GM10248 (cell line): ENCODE measurements around the gene NTRK3.

Experiments used
- CTCF ChIA-PET: fragments of 300-600 bp; sonication (Branson Sonifier 250); formaldehyde crosslinking; extraction: SDS; loops from one replicate; lab custom pipeline; 2021; ENCODE audit warnings: antibody characterized with exemption; lab: Yijun Ruan, JAX
- POLR2A ChIA-PET: fragments of 350-650 bp; sonication (Branson Sonifier 250); formaldehyde crosslinking; extraction: SDS; loops from one replicate; lab custom pipeline; 2020; ENCODE audit warnings: antibody characterized with exemption; lab: Yijun Ruan, JAX
- DNase-seq: peaks from one replicate; pipeline ENCODE4 v3.0.0; 2012; ENCODE audit errors: extremely low spot score
- CTCF ChIP-seq: IDR thresholded peaks from 2 replicates; pipeline ENCODE4 v1.5.1; 2012; ENCODE audit warnings: mild to moderate bottlenecking, low read depth; ENCODE audit errors: extremely low read depth, missing control alignments, control extremely low read depth

NTRK3 gene

GRCh38 chr15:88069561-88069960 is 187.0 kb downstream of the NTRK3 start:
- POLR2A ChIA-PET, result no interaction called here
- CTCF ChIA-PET, result no interaction called here
- TF ChIP-seq CTCF, result no peak
- DNase-seq, result no peak

- no peak for TF ChIP-seq CTCF
- POLR2A ChIA-PET, result no interaction called here
Measured at GRCh38 chr15:88067331-88067685, 189.2 kb downstream of the NTRK3 start.

GRCh38 chr15:88066636-88067330 is 189.8 kb downstream of the NTRK3 start:
- no peak for TF ChIP-seq CTCF
- ChIA-PET CTCF (no interaction called here), POLR2A (no interaction called here)
- no peak for DNase-seq

More at GRCh38 chr15:88067331-88067685, 189.2 kb downstream of the NTRK3 start:
- no peak for DNase-seq
- CTCF ChIA-PET, result no interaction called here

GRCh38 chr15:88061452-88061851 is 195.1 kb downstream of the NTRK3 start:
- ChIA-PET CTCF (no interaction called here), POLR2A (no interaction called here)
- no peak for TF ChIP-seq CTCF
- no peak for DNase-seq

GRCh38 chr15:88060383-88060782 is 196.2 kb downstream of the NTRK3 start:
- CTCF ChIA-PET, result no interaction called here
- POLR2A ChIA-PET, result no interaction called here
- no peak for TF ChIP-seq CTCF
- no peak for DNase-seq

GRCh38 chr15:88057836-88058235 is 198.7 kb downstream of the NTRK3 start:
- ChIA-PET CTCF (no interaction called here), POLR2A (no interaction called here)
- no peak for DNase-seq

More at GRCh38 chr15:88057836-88058235, 198.7 kb downstream of the NTRK3 start:
- no peak for TF ChIP-seq CTCF
